Neural progenitor cell (in vitro differentiated cells): ENCODE measurements around the gene GLDN.

ENCODE experiments used
- EZH2 ChIP-seq: fragments of 200-600 bp; sonication (generic); IDR thresholded peaks from 2 replicates; pipeline ENCODE4 v1.6.1; 2017; ENCODE audit warnings: antibody characterized with exemption, mild to moderate bottlenecking, moderate library complexity
- EZH2phosphoT487 ChIP-seq: fragments of 200-600 bp; sonication (generic); IDR thresholded peaks from 2 replicates; pipeline ENCODE4 v1.6.1; 2017; ENCODE audit warnings: antibody characterized with exemption
- TF ChIP-seq, protein P1 (sequence below): fragments of 200-600 bp; sonication (generic); IDR thresholded peaks from 2 replicates; pipeline ENCODE4 v1.5.1; 2017; ENCODE audit warnings: antibody characterized with exemption, mild to moderate bottlenecking

DNA sequence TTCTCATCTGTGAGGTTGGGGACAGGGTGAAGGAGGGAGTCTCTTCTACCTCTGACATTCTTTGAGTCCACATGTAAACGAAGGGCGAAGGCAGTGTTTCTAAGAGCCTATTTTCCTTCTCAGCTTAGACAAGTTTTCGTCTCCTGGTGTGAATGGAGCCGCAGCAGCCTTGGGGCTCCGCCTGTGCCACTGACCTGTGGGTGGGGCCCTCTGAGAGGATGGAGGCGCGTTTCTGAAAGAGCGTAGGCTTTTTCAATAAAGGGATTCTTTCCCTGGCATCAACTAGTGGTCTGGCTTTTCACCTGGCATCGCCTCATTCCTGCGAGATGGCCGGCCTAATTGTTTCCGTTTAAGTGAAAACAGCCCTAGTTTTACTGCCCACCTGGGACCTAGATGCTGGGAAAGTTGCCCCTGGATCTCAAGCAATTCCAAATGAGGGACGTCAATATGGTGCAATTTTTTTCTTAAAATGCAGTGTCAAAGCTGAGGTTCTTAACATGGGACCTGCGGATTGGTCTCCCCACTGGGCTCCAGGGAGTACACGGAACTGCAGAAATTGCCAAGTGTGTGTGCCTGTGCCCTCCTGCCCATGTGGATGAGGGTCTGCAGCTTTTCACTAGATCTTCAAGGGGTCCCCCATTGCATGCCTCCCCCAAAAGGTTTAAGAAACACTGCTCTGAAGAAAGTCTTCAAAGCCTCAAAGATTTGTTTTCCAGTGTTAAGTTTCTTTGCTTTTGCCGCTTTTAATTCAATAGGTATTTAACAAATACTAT lies 958 bp downstream of the GLDN start:
- TF ChIP-seq EZH2phosphoT487: no peak
- TF ChIP-seq, protein P1, sequence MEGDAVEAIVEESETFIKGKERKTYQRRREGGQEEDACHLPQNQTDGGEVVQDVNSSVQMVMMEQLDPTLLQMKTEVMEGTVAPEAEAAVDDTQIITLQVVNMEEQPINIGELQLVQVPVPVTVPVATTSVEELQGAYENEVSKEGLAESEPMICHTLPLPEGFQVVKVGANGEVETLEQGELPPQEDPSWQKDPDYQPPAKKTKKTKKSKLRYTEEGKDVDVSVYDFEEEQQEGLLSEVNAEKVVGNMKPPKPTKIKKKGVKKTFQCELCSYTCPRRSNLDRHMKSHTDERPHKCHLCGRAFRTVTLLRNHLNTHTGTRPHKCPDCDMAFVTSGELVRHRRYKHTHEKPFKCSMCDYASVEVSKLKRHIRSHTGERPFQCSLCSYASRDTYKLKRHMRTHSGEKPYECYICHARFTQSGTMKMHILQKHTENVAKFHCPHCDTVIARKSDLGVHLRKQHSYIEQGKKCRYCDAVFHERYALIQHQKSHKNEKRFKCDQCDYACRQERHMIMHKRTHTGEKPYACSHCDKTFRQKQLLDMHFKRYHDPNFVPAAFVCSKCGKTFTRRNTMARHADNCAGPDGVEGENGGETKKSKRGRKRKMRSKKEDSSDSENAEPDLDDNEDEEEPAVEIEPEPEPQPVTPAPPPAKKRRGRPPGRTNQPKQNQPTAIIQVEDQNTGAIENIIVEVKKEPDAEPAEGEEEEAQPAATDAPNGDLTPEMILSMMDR: no peak
- TF ChIP-seq EZH2: peak; percentile 9
